GM12872 (cell line): ENCODE results near the gene ZSCAN30.

Source experiments
- TF ChIP-seq, protein P1 (sequence below): IDR thresholded peaks from 3 replicates; pipeline ENCODE4 v1.5.1; 2011; ENCODE audit warnings: low read depth, mild to moderate bottlenecking, low read length, moderate library complexity; ENCODE audit not compliant: insufficient read depth

ZSCAN30 gene

DNA sequence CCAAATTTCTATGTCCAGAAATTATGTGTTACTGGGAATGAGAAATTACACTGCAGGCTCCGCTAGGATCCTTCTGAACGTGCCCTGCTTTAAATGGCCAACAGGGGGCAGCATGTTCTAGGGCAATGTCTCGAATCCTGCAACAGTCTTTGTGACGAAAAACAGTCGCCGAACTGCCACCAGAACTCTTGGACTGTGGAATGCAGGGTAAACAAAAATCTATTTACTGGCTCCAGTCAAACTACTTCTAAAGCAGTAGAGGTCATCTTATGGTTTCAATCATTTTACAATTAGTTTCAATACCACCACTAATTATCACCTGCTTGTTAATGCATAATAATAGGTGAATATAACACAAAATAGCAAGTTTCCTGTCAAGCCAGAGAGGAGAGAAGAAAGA lies 59.0 kb downstream of the ZSCAN30 start:
- TF ChIP-seq, protein P1, sequence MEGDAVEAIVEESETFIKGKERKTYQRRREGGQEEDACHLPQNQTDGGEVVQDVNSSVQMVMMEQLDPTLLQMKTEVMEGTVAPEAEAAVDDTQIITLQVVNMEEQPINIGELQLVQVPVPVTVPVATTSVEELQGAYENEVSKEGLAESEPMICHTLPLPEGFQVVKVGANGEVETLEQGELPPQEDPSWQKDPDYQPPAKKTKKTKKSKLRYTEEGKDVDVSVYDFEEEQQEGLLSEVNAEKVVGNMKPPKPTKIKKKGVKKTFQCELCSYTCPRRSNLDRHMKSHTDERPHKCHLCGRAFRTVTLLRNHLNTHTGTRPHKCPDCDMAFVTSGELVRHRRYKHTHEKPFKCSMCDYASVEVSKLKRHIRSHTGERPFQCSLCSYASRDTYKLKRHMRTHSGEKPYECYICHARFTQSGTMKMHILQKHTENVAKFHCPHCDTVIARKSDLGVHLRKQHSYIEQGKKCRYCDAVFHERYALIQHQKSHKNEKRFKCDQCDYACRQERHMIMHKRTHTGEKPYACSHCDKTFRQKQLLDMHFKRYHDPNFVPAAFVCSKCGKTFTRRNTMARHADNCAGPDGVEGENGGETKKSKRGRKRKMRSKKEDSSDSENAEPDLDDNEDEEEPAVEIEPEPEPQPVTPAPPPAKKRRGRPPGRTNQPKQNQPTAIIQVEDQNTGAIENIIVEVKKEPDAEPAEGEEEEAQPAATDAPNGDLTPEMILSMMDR, result peak; percentile 78

DNA sequence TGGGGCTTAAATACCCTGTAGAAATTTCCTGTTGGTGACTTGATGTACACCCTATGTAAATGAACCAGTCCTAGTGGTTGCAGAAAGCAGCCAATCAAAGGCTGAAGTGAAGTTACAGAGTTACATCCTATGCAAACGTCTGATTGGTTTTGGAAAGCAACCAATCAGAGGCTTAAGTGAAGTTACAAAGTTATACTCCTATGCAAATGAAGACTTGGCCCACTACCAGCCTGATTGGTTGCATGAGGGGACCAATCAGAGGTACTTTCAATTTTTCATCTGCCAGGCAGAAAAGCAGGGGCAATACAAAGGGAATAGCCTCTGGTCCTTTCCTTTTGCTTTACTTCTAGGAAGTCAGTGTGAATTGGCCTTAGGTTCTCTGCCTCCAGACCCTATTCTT lies 62.8 kb downstream of the ZSCAN30 start:
- TF ChIP-seq, protein P1, result no peak

DNA sequence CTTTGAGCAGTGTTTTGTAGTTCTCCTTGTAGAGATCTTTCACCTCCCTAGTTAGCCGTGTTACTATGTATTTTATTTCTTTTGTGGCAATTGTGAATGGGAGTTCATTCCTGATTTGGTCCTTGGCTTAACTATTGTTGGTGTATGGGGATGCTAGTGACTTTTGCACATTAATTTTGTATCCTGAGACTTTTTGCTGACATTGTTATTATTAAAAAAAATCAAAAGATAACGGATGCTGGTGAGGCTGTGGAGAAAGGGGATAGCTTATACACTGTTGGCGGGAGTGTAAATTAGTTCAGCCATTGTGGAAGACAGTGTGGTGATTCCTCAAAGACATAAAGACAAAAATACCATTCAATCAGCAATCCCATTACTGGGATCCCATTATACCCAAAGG lies 66.2 kb downstream of the ZSCAN30 start:
- TF ChIP-seq, protein P1, result no peak

GRCh38 chr18:35220424-35220823 lies 69.6 kb downstream of the ZSCAN30 start:
- TF ChIP-seq, protein P1, result no peak

DNA sequence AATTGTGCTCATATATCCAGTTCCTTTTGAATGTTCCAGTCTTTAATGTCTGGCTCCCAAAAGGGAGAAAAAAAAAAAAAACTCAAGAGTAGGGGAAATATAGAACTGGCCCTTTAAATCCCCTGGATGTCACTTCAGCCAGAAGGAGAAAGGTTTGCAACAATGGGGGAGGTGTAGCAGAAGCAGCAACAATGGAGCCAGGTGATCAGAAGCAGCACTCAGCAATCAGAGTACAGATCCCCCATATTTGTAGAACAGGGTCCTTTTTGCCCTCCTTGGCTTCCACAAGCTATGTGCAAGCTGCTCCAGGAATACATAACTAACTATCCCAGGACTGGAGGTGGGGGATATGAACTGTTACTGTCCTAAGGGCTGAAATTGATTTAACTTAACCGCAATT lies 75.0 kb downstream of the ZSCAN30 start:
- TF ChIP-seq, protein P1, result no peak

DNA sequence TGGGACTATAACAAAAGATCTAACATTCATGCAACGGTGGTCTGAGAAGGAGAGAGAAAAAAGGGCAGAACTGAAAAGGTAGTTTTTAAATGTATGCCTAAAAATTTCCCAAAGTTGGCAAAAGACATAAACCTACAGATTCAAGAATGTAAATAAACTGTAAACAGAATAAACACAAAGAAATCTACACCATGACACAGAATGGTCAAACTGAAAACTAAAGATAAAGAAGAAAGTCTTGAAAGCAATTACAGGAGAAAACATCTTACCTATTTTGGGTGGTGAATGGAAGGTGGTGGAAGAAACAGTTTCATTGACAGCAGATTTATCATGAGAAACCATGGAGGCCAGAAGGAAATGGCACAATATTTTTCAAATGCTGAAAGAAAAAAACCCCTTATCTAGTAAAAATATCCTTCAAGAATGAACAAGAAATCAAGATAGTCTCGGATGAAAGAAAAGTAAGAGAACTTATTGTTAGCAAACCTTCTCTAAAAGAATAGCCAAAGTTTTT lies 84.8 kb downstream of the ZSCAN30 start:
- TF ChIP-seq, protein P1, result no peak

DNA sequence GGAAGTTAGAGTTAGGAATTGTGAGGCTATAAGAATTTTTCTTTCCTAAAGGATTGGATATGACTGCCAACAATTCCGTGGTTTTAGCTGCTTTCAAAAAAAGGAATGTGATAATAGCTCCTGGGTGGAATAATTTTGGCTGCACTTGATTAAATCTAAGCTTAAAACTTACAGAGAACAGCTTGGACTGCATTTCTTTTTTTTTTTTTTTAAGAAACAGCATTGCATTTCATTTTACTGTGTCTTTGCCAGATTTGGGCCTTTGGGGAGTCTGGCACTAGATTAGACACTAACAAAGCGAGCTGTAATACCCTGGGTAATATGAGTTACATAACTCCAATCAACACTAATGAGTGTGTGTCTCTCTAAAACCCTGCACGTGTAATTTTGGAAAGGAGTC lies 87.0 kb downstream of the ZSCAN30 start:
- TF ChIP-seq, protein P1, result no peak
